ENCODE data around the gene KCMF1. TPM values are rescaled to one million over a fixed set of nuclear protein-coding genes. Genes with fewer than 3 reads are reported as not detected.
A peak's percentile ranks its signal among the peaks of the same experiment; 100 is the strongest.

KCMF1 gene
- polyA plus RNA-seq, 6 donors from 2014 or later = 19.3 to 41.3 (median 25.9) TPM

GRCh38 chr2:85066006-85066740 lies 95.2 kb downstream of the KCMF1 start:
- Mint-ChIP-seq H3K27me3 (peaks cover 7 to 39% (median 30%) of the 10 kb centered on the region in 3 donors), H3K36me3 (peaks cover 0 to 7% of the 10 kb centered on the region in 2 donors)
- no peak for ATAC-seq (ENCODE audit: low read depth in 2 of 2)

GRCh38 chr2:85066874-85067351 lies 96.0 kb downstream of the KCMF1 start:
- Mint-ChIP-seq H3K27me3 (peaks cover 7 to 39% (median 30%) of the 10 kb centered on the region in 3 donors), H3K4me3 (peak overlapping the region in 4 of 8 donors; percentile 7 to 42 (median 22)), H3K4me1 (peaks cover 8 to 11% (median 9%) of the 10 kb centered on the region in 3 donors), H3K27ac (no peak overlapping the region), H3K9me3 (peaks cover 0 to 4% (median 0%) of the 10 kb centered on the region in 7 donors), H3K36me3 (peaks cover 0 to 7% of the 10 kb centered on the region in 2 donors)
- peak in 1 of 2 donors; percentile 40 for ATAC-seq (ENCODE audit: low read depth in 2 of 2)
- DNase-seq = peak; percentile 14

More at GRCh38 chr2:85066006-85066740, 95.2 kb downstream of the KCMF1 start:
- no peak for DNase-seq
- Mint-ChIP-seq H3K4me3 (no peak overlapping the region), H3K27ac (no peak overlapping the region), H3K4me1 (peaks cover 8 to 11% (median 9%) of the 10 kb centered on the region in 3 donors), H3K9me3 (peaks cover 0 to 4% (median 0%) of the 10 kb centered on the region in 7 donors)

GRCh38 chr2:85071096-85071495 lies 100.1 kb downstream of the KCMF1 start:
- Mint-ChIP-seq H3K36me3 (no peaks in the 10 kb centered on the region), H3K9me3 (no peaks in the 10 kb centered on the region), H3K27me3 (peaks cover 7 to 24% (median 17%) of the 10 kb centered on the region in 3 donors), H3K4me3 (no peak overlapping the region), H3K4me1 (peaks cover 8 to 11% (median 9%) of the 10 kb centered on the region in 3 donors), H3K27ac (no peak overlapping the region)
- ATAC-seq (ENCODE audit: low read depth in 2 of 2) (no peak), DNase-seq (no peak)

GRCh38 chr2:85073033-85073432 lies 102.1 kb downstream of the KCMF1 start:
- ATAC-seq (ENCODE audit: low read depth in 2 of 2) = no peak
- Mint-ChIP-seq H3K27ac (no peak overlapping the region), H3K9me3 (peaks cover 0 to 3% (median 0%) of the 10 kb centered on the region in 7 donors), H3K4me1 (peaks cover 0 to 6% (median 5%) of the 10 kb centered on the region in 3 donors), H3K36me3 (no peaks in the 10 kb centered on the region), H3K27me3 (peaks cover 6 to 17% (median 8%) of the 10 kb centered on the region in 3 donors), H3K4me3 (no peak overlapping the region)
- DNase-seq = no peak

GRCh38 chr2:85076618-85077274 lies 105.8 kb downstream of the KCMF1 start:
- DNase-seq (no peak), ATAC-seq (ENCODE audit: low read depth in 2 of 2) (no peak)
- peaks cover 7 to 12% (median 11%) of the 10 kb centered on the region in 3 donors for H3K4me1 Mint-ChIP-seq
- no peak overlapping the region for H3K4me3 Mint-ChIP-seq
- peaks cover 0 to 11% (median 8%) of the 10 kb centered on the region in 7 donors for H3K9me3 Mint-ChIP-seq
- H3K27ac Mint-ChIP-seq = no peak overlapping the region
- H3K27me3 Mint-ChIP-seq = peaks cover 6 to 10% (median 8%) of the 10 kb centered on the region in 3 donors
- H3K36me3 Mint-ChIP-seq = peaks cover 0 to 7% of the 10 kb centered on the region in 2 donors

- Mint-ChIP-seq H3K9me3 (peaks cover under 1 to 20% (median 18%) of the 10 kb centered on the region in 7 donors), H3K4me3 (no peak overlapping the region), H3K4me1 (peaks cover 7 to 13% (median 11%) of the 10 kb centered on the region in 3 donors), H3K27me3 (peaks cover 6 to 13% (median 11%) of the 10 kb centered on the region in 3 donors), H3K27ac (peak overlapping the region in 1 of 6 donors; percentile 56), H3K36me3 (peaks cover 0 to 18% of the 10 kb centered on the region in 2 donors)
- ATAC-seq (ENCODE audit: low read depth in 2 of 2) (no peak), DNase-seq (no peak)
Observed at GRCh38 chr2:85077859-85078419, 107.0 kb downstream of the KCMF1 start.

- ATAC-seq (ENCODE audit: low read depth in 2 of 2) = no peak
- H3K27me3 Mint-ChIP-seq = peaks cover 6 to 19% (median 17%) of the 10 kb centered on the region in 3 donors
- DNase-seq = no peak
- H3K36me3 Mint-ChIP-seq = peaks cover 0 to 23% of the 10 kb centered on the region in 2 donors
- H3K27ac Mint-ChIP-seq = no peak overlapping the region
- peaks cover 7 to 18% (median 11%) of the 10 kb centered on the region in 3 donors for H3K4me1 Mint-ChIP-seq
- no peak overlapping the region for H3K4me3 Mint-ChIP-seq
- H3K9me3 Mint-ChIP-seq = peaks cover 1 to 26% (median 22%) of the 10 kb centered on the region in 7 donors
Observed at GRCh38 chr2:85078536-85078935, 107.6 kb downstream of the KCMF1 start.

GRCh38 chr2:85083092-85083491 lies 112.1 kb downstream of the KCMF1 start:
- no peak overlapping the region for H3K4me3 Mint-ChIP-seq
- peaks cover 1 to 26% (median 21%) of the 10 kb centered on the region in 7 donors for H3K9me3 Mint-ChIP-seq
- peaks cover 0 to 23% of the 10 kb centered on the region in 2 donors for H3K36me3 Mint-ChIP-seq
- H3K27ac Mint-ChIP-seq = peak overlapping the region in 1 of 6 donors; percentile 91
- DNase-seq (no peak), ATAC-seq (ENCODE audit: low read depth in 2 of 2) (no peak)
- H3K4me1 Mint-ChIP-seq = peaks cover 6 to 12% (median 7%) of the 10 kb centered on the region in 3 donors
- H3K27me3 Mint-ChIP-seq = peaks cover 4 to 17% (median 12%) of the 10 kb centered on the region in 3 donors

- no peak overlapping the region for H3K4me3 Mint-ChIP-seq
- H3K4me1 Mint-ChIP-seq = peaks cover 7 to 12% (median 12%) of the 10 kb centered on the region in 3 donors
- no peak overlapping the region for H3K27ac Mint-ChIP-seq
- DNase-seq (no peak), ATAC-seq (ENCODE audit: low read depth in 2 of 2) (no peak)
- peaks cover 8 to 23% (median 12%) of the 10 kb centered on the region in 3 donors for H3K27me3 Mint-ChIP-seq
- H3K36me3 Mint-ChIP-seq = peaks cover 0 to 23% of the 10 kb centered on the region in 2 donors
- H3K9me3 Mint-ChIP-seq = peaks cover 1 to 26% (median 21%) of the 10 kb centered on the region in 7 donors
Observed at GRCh38 chr2:85085563-85085962, 114.6 kb downstream of the KCMF1 start.

GRCh38 chr2:85087541-85087940 lies 116.6 kb downstream of the KCMF1 start:
- no peak for DNase-seq
- Mint-ChIP-seq H3K4me3 (no peak overlapping the region), H3K27me3 (peaks cover 8 to 23% (median 12%) of the 10 kb centered on the region in 3 donors), H3K9me3 (peaks cover 1 to 13% (median 7%) of the 10 kb centered on the region in 7 donors), H3K36me3 (peaks cover 0 to 9% of the 10 kb centered on the region in 2 donors), H3K27ac (no peak overlapping the region), H3K4me1 (peaks cover 0 to 7% (median 6%) of the 10 kb centered on the region in 3 donors)
- ATAC-seq (ENCODE audit: low read depth in 2 of 2) = no peak

GRCh38 chr2:85088921-85089320 lies 118.0 kb downstream of the KCMF1 start:
- H3K36me3 Mint-ChIP-seq = no peaks in the 10 kb centered on the region
- peaks cover 0 to 6% (median 0%) of the 10 kb centered on the region in 3 donors for H3K4me1 Mint-ChIP-seq
- ATAC-seq (ENCODE audit: low read depth in 2 of 2) (no peak), DNase-seq (no peak)
- H3K27me3 Mint-ChIP-seq = peaks cover 0 to 13% (median 8%) of the 10 kb centered on the region in 3 donors
- H3K27ac Mint-ChIP-seq = peak overlapping the region in 1 of 6 donors; percentile 17
- H3K4me3 Mint-ChIP-seq = no peak overlapping the region
- no peaks in the 10 kb centered on the region for H3K9me3 Mint-ChIP-seq

- DNase-seq (no peak), ATAC-seq (ENCODE audit: low read depth in 2 of 2) (no peak)
- Mint-ChIP-seq H3K27ac (peak overlapping the region in 1 of 6 donors; percentile 7), H3K4me1 (peaks cover 0 to 6% (median 0%) of the 10 kb centered on the region in 3 donors), H3K4me3 (peak overlapping the region in 2 of 8 donors; percentile 39 to 77), H3K9me3 (peaks cover 0 to 6% (median 0%) of the 10 kb centered on the region in 7 donors), H3K27me3 (peaks cover 0 to 8% (median 8%) of the 10 kb centered on the region in 3 donors), H3K36me3 (no peaks in the 10 kb centered on the region)
Observed at GRCh38 chr2:85089585-85089984, 118.6 kb downstream of the KCMF1 start.

GRCh38 chr2:85091838-85092237 lies 120.9 kb downstream of the KCMF1 start:
- DNase-seq (no peak), ATAC-seq (ENCODE audit: low read depth in 2 of 2) (no peak)
- no peak overlapping the region for H3K4me3 Mint-ChIP-seq
- peaks cover 0 to 6% (median 0%) of the 10 kb centered on the region in 3 donors for H3K4me1 Mint-ChIP-seq
- H3K27me3 Mint-ChIP-seq = peaks cover 0 to 16% (median 14%) of the 10 kb centered on the region in 3 donors
- peaks cover 0 to 6% (median 0%) of the 10 kb centered on the region in 7 donors for H3K9me3 Mint-ChIP-seq
- no peaks in the 10 kb centered on the region for H3K36me3 Mint-ChIP-seq
- no peak overlapping the region for H3K27ac Mint-ChIP-seq
